Measurements from ENCODE around the gene RNF43. TPM values are rescaled to one million over a fixed set of nuclear protein-coding genes. Genes with fewer than 3 reads are reported as not detected.

The RNF43 gene
- total and polyA plus RNA-seq, 2 of the 13 experiments (the other 11 are each of a cell fraction or from before 2014, with no cell fraction given) = 31.0 to 53.4 TPM

DNA sequence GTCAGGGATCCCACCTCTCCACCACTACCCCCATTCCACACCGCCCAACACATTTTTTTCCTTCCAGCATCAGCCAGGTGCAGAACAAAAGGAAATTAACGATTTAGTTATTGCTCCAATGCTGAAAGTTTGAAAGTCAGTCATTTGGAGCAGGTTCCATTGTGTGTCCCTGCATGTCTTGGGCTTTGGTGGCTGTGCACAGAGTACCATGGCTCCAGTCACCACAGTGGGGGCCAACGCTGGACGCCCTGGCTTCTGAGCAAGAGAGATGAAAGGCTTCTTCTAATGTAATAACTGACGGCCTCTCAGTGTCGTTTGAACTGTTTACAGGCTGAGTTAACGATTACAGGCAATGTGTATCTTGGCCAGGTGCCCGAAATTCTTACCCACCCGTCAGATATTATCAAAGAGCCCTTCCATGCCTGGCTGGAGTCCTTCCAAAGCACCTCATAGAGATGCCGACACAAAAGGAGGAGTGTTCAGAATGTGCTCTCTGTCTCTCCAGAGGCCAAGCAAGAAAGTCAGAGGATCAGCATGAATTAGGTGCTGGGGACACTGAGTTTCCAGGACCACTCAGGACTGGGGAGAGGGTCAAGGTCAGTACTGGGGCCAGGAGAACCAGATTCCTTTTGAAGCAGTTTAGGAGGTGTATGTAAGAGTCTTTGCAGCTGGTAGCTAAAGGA, 25.9 kb downstream of the RNF43 start (continued):
- no peak for TF ChIP-seq ZNF550 (CRISPR knock-in tag; IDR thresholded peaks at IDR 0.05; ENCODE audit: borderline replicate concordance)
- TF ChIP-seq, protein P1, sequence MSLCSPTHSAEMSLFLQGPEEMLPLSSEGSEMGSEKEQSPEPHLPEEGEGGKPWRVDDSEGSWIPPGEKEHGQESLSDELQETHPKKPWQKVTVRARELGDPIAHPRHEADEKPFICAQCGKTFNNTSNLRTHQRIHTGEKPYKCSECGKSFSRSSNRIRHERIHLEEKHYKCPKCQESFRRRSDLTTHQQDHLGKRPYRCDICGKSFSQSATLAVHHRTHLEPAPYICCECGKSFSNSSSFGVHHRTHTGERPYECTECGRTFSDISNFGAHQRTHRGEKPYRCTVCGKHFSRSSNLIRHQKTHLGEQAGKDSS (CRISPR knock-in tag; IDR thresholded peaks at IDR 0.05; ENCODE audit: borderline replicate concordance, low read depth) = peak; percentile 95
- TF ChIP-seq CEBPG (CRISPR knock-in tag; IDR thresholded peaks at IDR 0.05) = peak; percentile 89
- TF ChIP-seq, protein P2, sequence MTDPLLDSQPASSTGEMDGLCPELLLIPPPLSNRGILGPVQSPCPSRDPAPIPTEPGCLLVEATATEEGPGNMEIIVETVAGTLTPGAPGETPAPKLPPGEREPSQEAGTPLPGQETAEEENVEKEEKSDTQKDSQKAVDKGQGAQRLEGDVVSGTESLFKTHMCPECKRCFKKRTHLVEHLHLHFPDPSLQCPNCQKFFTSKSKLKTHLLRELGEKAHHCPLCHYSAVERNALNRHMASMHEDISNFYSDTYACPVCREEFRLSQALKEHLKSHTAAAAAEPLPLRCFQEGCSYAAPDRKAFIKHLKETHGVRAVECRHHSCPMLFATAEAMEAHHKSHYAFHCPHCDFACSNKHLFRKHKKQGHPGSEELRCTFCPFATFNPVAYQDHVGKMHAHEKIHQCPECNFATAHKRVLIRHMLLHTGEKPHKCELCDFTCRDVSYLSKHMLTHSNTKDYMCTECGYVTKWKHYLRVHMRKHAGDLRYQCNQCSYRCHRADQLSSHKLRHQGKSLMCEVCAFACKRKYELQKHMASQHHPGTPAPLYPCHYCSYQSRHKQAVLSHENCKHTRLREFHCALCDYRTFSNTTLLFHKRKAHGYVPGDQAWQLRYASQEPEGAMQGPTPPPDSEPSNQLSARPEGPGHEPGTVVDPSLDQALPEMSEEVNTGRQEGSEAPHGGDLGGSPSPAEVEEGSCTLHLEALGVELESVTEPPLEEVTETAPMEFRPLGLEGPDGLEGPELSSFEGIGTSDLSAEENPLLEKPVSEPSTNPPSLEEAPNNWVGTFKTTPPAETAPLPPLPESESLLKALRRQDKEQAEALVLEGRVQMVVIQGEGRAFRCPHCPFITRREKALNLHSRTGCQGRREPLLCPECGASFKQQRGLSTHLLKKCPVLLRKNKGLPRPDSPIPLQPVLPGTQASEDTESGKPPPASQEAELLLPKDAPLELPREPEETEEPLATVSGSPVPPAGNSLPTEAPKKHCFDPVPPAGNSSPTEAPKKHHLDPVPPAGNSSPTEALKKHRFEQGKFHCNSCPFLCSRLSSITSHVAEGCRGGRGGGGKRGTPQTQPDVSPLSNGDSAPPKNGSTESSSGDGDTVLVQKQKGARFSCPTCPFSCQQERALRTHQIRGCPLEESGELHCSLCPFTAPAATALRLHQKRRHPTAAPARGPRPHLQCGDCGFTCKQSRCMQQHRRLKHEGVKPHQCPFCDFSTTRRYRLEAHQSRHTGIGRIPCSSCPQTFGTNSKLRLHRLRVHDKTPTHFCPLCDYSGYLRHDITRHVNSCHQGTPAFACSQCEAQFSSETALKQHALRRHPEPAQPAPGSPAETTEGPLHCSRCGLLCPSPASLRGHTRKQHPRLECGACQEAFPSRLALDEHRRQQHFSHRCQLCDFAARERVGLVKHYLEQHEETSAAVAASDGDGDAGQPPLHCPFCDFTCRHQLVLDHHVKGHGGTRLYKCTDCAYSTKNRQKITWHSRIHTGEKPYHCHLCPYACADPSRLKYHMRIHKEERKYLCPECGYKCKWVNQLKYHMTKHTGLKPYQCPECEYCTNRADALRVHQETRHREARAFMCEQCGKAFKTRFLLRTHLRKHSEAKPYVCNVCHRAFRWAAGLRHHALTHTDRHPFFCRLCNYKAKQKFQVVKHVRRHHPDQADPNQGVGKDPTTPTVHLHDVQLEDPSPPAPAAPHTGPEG (CRISPR knock-in tag; IDR thresholded peaks at IDR 0.05) = peak; percentile 89
- TF ChIP-seq ZNF549 (CRISPR knock-in tag; IDR thresholded peaks at IDR 0.05) = no peak
- TF ChIP-seq ZFP82 (CRISPR knock-in tag; IDR thresholded peaks at IDR 0.05; ENCODE audit: borderline replicate concordance) = no peak
- 0 out of 2 replicates have a peak, but pooled peaks have one; percentile 46 for TF ChIP-seq ZNF841 (CRISPR knock-in tag; IDR thresholded peaks at IDR 0.05; ENCODE audit: borderline replicate concordance)
- TF ChIP-seq NFIC (IDR thresholded peaks at IDR 0.05; ENCODE audit: low read length) = peak; percentile 100
- no peak for TF ChIP-seq CENPX (CRISPR knock-in tag; IDR thresholded peaks at IDR 0.05)
- TF ChIP-seq MED1 (CRISPR knock-in tag; IDR thresholded peaks at IDR 0.05) = peak; percentile 99
- TF ChIP-seq, protein P3, sequence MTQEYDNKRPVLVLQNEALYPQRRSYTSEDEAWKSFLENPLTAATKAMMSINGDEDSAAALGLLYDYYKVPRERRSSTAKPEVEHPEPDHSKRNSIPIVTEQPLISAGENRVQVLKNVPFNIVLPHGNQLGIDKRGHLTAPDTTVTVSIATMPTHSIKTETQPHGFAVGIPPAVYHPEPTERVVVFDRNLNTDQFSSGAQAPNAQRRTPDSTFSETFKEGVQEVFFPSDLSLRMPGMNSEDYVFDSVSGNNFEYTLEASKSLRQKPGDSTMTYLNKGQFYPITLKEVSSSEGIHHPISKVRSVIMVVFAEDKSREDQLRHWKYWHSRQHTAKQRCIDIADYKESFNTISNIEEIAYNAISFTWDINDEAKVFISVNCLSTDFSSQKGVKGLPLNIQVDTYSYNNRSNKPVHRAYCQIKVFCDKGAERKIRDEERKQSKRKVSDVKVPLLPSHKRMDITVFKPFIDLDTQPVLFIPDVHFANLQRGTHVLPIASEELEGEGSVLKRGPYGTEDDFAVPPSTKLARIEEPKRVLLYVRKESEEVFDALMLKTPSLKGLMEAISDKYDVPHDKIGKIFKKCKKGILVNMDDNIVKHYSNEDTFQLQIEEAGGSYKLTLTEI (CRISPR knock-in tag; conservative IDR thresholded peaks at IDR 0.05) = no peak
- TF ChIP-seq ZNF484 (CRISPR knock-in tag; IDR thresholded peaks at IDR 0.05; ENCODE audit: borderline replicate concordance, low read depth) = no peak; the same call in 1 of the 2 replicates
- TF ChIP-seq ZNF17 (CRISPR knock-in tag; IDR thresholded peaks at IDR 0.05) = no peak
- TF ChIP-seq TP53 (CRISPR knock-in tag; conservative IDR thresholded peaks at IDR 0.05) = peak; percentile 88; the same call in 1 of the 2 replicates
- TF ChIP-seq FOXM1 (CRISPR knock-in tag; IDR thresholded peaks at IDR 0.05) = no peak
- TF ChIP-seq ZNF446 (CRISPR knock-in tag; IDR thresholded peaks at IDR 0.05) = no peak
- TF ChIP-seq ZFYVE20 (CRISPR knock-in tag; IDR thresholded peaks at IDR 0.05; ENCODE audit: borderline replicate concordance, low read depth) = no peak
- peak; percentile 85 for TF ChIP-seq ZNF598 (CRISPR knock-in tag; IDR thresholded peaks at IDR 0.05; ENCODE audit: borderline replicate concordance)
- TF ChIP-seq U2AF2 (IDR thresholded peaks at IDR 0.05; ENCODE audit: low read depth, low read length) = no peak
- peak; percentile 100 for TF ChIP-seq MIER3 (CRISPR knock-in tag; IDR thresholded peaks at IDR 0.05; ENCODE audit: borderline replicate concordance)
- TF ChIP-seq AGO1 (IDR thresholded peaks at IDR 0.05; ENCODE audit: low read depth, low read length, poor library complexity, severe bottlenecking) = no peak
